Measurements from ENCODE around the gene CFAP69. TPM values are rescaled to one million over a fixed set of nuclear protein-coding genes. Genes with fewer than 3 reads are reported as not detected.

The CFAP69 gene
- total and polyA plus RNA-seq, 4 donors: 10.0 to 17.5 (median 11.1) TPM

- H3K4me3 ChIP-seq (ENCODE audit: low read depth, low read length): no peak overlapping the region
- no peak overlapping the region for H3K27ac ChIP-seq (ENCODE audit: low read depth, low read length)
- H3K27me3 ChIP-seq (ENCODE audit: control insufficient read depth, insufficient read depth, low read length): peaks cover 2% of the 10 kb centered on the region
- no peaks in the 10 kb centered on the region for H3K36me3 ChIP-seq (ENCODE audit: control insufficient read depth, insufficient read depth, low read length)
- peaks cover 7% of the 10 kb centered on the region for H3K4me1 ChIP-seq (ENCODE audit: control insufficient read depth, insufficient read depth, low read length)
- no CpG with 5 or more reads among the region's 2 CpGs for WGBS (ENCODE audit: insufficient coverage)
- DNase-seq (ENCODE audit: low read depth in 4 of 6, low spot score in 6 of 6): no peak
- H3K9me3 ChIP-seq (ENCODE audit: control insufficient read depth, insufficient read depth, low read length): no peaks in the 10 kb centered on the region
These were observed 31.5 kb upstream of the CFAP69 start for GRCh38 chr7:90213521-90213920.

- WGBS (ENCODE audit: insufficient coverage): 94% methylated on average over 2 of the region's 6 CpGs
- Histone ChIP-seq H3K36me3 (ENCODE audit: control insufficient read depth, insufficient read depth, low read length) (no peaks in the 10 kb centered on the region), H3K27me3 (ENCODE audit: control insufficient read depth, insufficient read depth, low read length) (no peaks in the 10 kb centered on the region), H3K9me3 (ENCODE audit: control insufficient read depth, insufficient read depth, low read length) (no peaks in the 10 kb centered on the region), H3K4me3 (ENCODE audit: low read depth, low read length) (no peak overlapping the region), H3K27ac (ENCODE audit: low read depth, low read length) (no peak overlapping the region), H3K4me1 (ENCODE audit: control insufficient read depth, insufficient read depth, low read length) (peaks cover 3% of the 10 kb centered on the region)
- DNase-seq (ENCODE audit: low read depth in 4 of 6, low spot score in 6 of 6): no peak
These were observed 28.8 kb upstream of the CFAP69 start for GRCh38 chr7:90216080-90216674.

GRCh38 chr7:90216771-90217170 is 28.2 kb upstream of the CFAP69 start:
- WGBS (ENCODE audit: insufficient coverage): 100% methylated on average over 1 of the region's 2 CpGs

GRCh38 chr7:90222390-90222789 is 22.6 kb upstream of the CFAP69 start:
- DNase-seq (ENCODE audit: low read depth in 4 of 6, low spot score in 6 of 6): no peak
- Histone ChIP-seq H3K4me3 (ENCODE audit: low read depth, low read length) (no peak overlapping the region), H3K27me3 (ENCODE audit: control insufficient read depth, insufficient read depth, low read length) (no peaks in the 10 kb centered on the region), H3K4me1 (ENCODE audit: control insufficient read depth, insufficient read depth, low read length) (no peaks in the 10 kb centered on the region), H3K36me3 (ENCODE audit: control insufficient read depth, insufficient read depth, low read length) (no peaks in the 10 kb centered on the region), H3K9me3 (ENCODE audit: control insufficient read depth, insufficient read depth, low read length) (no peaks in the 10 kb centered on the region), H3K27ac (ENCODE audit: low read depth, low read length) (no peak overlapping the region)

More at GRCh38 chr7:90216771-90217170, 28.2 kb upstream of the CFAP69 start:
- Histone ChIP-seq H3K9me3 (ENCODE audit: control insufficient read depth, insufficient read depth, low read length) (no peaks in the 10 kb centered on the region), H3K27ac (ENCODE audit: low read depth, low read length) (no peak overlapping the region), H3K36me3 (ENCODE audit: control insufficient read depth, insufficient read depth, low read length) (no peaks in the 10 kb centered on the region), H3K4me1 (ENCODE audit: control insufficient read depth, insufficient read depth, low read length) (peaks cover 3% of the 10 kb centered on the region), H3K4me3 (ENCODE audit: low read depth, low read length) (no peak overlapping the region), H3K27me3 (ENCODE audit: control insufficient read depth, insufficient read depth, low read length) (no peaks in the 10 kb centered on the region)
- DNase-seq (ENCODE audit: low read depth in 4 of 6, low spot score in 6 of 6): no peak

- H3K4me1 ChIP-seq (ENCODE audit: control insufficient read depth, insufficient read depth, low read length): no peaks in the 10 kb centered on the region
- WGBS (ENCODE audit: insufficient coverage): no CpG with 5 or more reads among the region's 5 CpGs
- no peak for DNase-seq (ENCODE audit: low read depth in 4 of 6, low spot score in 6 of 6)
These were observed 21.9 kb upstream of the CFAP69 start for GRCh38 chr7:90222811-90223725.

GRCh38 chr7:90224195-90224594 is 20.8 kb upstream of the CFAP69 start:
- Histone ChIP-seq H3K9me3 (ENCODE audit: control insufficient read depth, insufficient read depth, low read length) (no peaks in the 10 kb centered on the region), H3K27ac (ENCODE audit: low read depth, low read length) (no peak overlapping the region), H3K4me1 (ENCODE audit: control insufficient read depth, insufficient read depth, low read length) (no peaks in the 10 kb centered on the region), H3K27me3 (ENCODE audit: control insufficient read depth, insufficient read depth, low read length) (no peaks in the 10 kb centered on the region), H3K4me3 (ENCODE audit: low read depth, low read length) (no peak overlapping the region), H3K36me3 (ENCODE audit: control insufficient read depth, insufficient read depth, low read length) (no peaks in the 10 kb centered on the region)
- DNase-seq (ENCODE audit: low read depth in 4 of 6, low spot score in 6 of 6): peak in 1 of 6 donors; percentile 25
- 17% methylated on average over 3 of the region's 3 CpGs for WGBS (ENCODE audit: insufficient coverage)

More at GRCh38 chr7:90222811-90223725, 21.9 kb upstream of the CFAP69 start:
- no peaks in the 10 kb centered on the region for H3K9me3 ChIP-seq (ENCODE audit: control insufficient read depth, insufficient read depth, low read length)
- H3K36me3 ChIP-seq (ENCODE audit: control insufficient read depth, insufficient read depth, low read length): no peaks in the 10 kb centered on the region
- H3K27ac ChIP-seq (ENCODE audit: low read depth, low read length): no peak overlapping the region
- no peak overlapping the region for H3K4me3 ChIP-seq (ENCODE audit: low read depth, low read length)
- H3K27me3 ChIP-seq (ENCODE audit: control insufficient read depth, insufficient read depth, low read length): no peaks in the 10 kb centered on the region

GRCh38 chr7:90225181-90225580 is 19.8 kb upstream of the CFAP69 start:
- Histone ChIP-seq H3K27me3 (ENCODE audit: control insufficient read depth, insufficient read depth, low read length) (no peaks in the 10 kb centered on the region), H3K36me3 (ENCODE audit: control insufficient read depth, insufficient read depth, low read length) (no peaks in the 10 kb centered on the region), H3K9me3 (ENCODE audit: control insufficient read depth, insufficient read depth, low read length) (no peaks in the 10 kb centered on the region), H3K4me3 (ENCODE audit: low read depth, low read length) (no peak overlapping the region), H3K4me1 (ENCODE audit: control insufficient read depth, insufficient read depth, low read length) (no peaks in the 10 kb centered on the region), H3K27ac (ENCODE audit: low read depth, low read length) (no peak overlapping the region)
- peak in 1 of 6 donors; percentile 31 for DNase-seq (ENCODE audit: low read depth in 4 of 6, low spot score in 6 of 6)
- WGBS (ENCODE audit: insufficient coverage): no CpG with 5 or more reads among the region's 3 CpGs

- no peaks in the 10 kb centered on the region for H3K36me3 ChIP-seq (ENCODE audit: control insufficient read depth, insufficient read depth, low read length)
- no CpG with 5 or more reads among the region's 1 CpG for WGBS (ENCODE audit: insufficient coverage)
- DNase-seq (ENCODE audit: low read depth in 4 of 6, low spot score in 6 of 6): no peak
- H3K4me3 ChIP-seq (ENCODE audit: low read depth, low read length): no peak overlapping the region
- no peaks in the 10 kb centered on the region for H3K4me1 ChIP-seq (ENCODE audit: control insufficient read depth, insufficient read depth, low read length)
- no peak overlapping the region for H3K27ac ChIP-seq (ENCODE audit: low read depth, low read length)
- H3K9me3 ChIP-seq (ENCODE audit: control insufficient read depth, insufficient read depth, low read length): no peaks in the 10 kb centered on the region
- no peaks in the 10 kb centered on the region for H3K27me3 ChIP-seq (ENCODE audit: control insufficient read depth, insufficient read depth, low read length)
These were observed 19.4 kb upstream of the CFAP69 start for GRCh38 chr7:90225601-90226000.

GRCh38 chr7:90227259-90227658 is 17.7 kb upstream of the CFAP69 start:
- Histone ChIP-seq H3K27ac (ENCODE audit: low read depth, low read length) (no peak overlapping the region), H3K27me3 (ENCODE audit: control insufficient read depth, insufficient read depth, low read length) (no peaks in the 10 kb centered on the region), H3K36me3 (ENCODE audit: control insufficient read depth, insufficient read depth, low read length) (no peaks in the 10 kb centered on the region), H3K4me3 (ENCODE audit: low read depth, low read length) (no peak overlapping the region), H3K4me1 (ENCODE audit: control insufficient read depth, insufficient read depth, low read length) (no peaks in the 10 kb centered on the region), H3K9me3 (ENCODE audit: control insufficient read depth, insufficient read depth, low read length) (no peaks in the 10 kb centered on the region)
- WGBS (ENCODE audit: insufficient coverage): 100% methylated on average over 1 of the region's 5 CpGs
- no peak for DNase-seq (ENCODE audit: low read depth in 4 of 6, low spot score in 6 of 6)

GRCh38 chr7:90229682-90230081 is 15.3 kb upstream of the CFAP69 start:
- H3K9me3 ChIP-seq (ENCODE audit: control insufficient read depth, insufficient read depth, low read length): no peaks in the 10 kb centered on the region
- H3K36me3 ChIP-seq (ENCODE audit: control insufficient read depth, insufficient read depth, low read length): no peaks in the 10 kb centered on the region
- no peaks in the 10 kb centered on the region for H3K27me3 ChIP-seq (ENCODE audit: control insufficient read depth, insufficient read depth, low read length)
- no peak for DNase-seq (ENCODE audit: low read depth in 4 of 6, low spot score in 6 of 6)
- no peak overlapping the region for H3K4me3 ChIP-seq (ENCODE audit: low read depth, low read length)
- H3K4me1 ChIP-seq (ENCODE audit: control insufficient read depth, insufficient read depth, low read length): no peaks in the 10 kb centered on the region
- H3K27ac ChIP-seq (ENCODE audit: low read depth, low read length): no peak overlapping the region
- no CpG with 5 or more reads among the region's 2 CpGs for WGBS (ENCODE audit: insufficient coverage)
